Neuron (in vitro differentiated cells): ENCODE data around the gene POLR3E.

Experiments used
- H2AFZ ChIP-seq: one replicate; pipeline ENCODE4 v1.6.1; 2013; ENCODE audit warnings: low read depth, mild to moderate bottlenecking, inconsistent platforms, low read length, moderate library complexity
- H3K27me3 ChIP-seq: one replicate; pipeline ENCODE4 v1.6.1; 2013; ENCODE audit warnings: low read length; ENCODE audit not compliant: insufficient read depth
- H3K36me3 ChIP-seq: one replicate; pipeline ENCODE4 v1.6.1; 2013; ENCODE audit warnings: low read length; ENCODE audit not compliant: insufficient read depth
- H3K4me1 ChIP-seq: one replicate; pipeline ENCODE4 v1.6.1; 2013; ENCODE audit warnings: low read length; ENCODE audit not compliant: insufficient read depth
- H3K4me3 ChIP-seq: 2 replicates; pipeline ENCODE4 v1.5.1; 2013; ENCODE audit warnings: mild to moderate bottlenecking, low read length, moderate library complexity
- H3K9me3 ChIP-seq: one replicate; pipeline ENCODE4 v1.6.1; 2013; ENCODE audit warnings: low read length

POLR3E gene

DNA sequence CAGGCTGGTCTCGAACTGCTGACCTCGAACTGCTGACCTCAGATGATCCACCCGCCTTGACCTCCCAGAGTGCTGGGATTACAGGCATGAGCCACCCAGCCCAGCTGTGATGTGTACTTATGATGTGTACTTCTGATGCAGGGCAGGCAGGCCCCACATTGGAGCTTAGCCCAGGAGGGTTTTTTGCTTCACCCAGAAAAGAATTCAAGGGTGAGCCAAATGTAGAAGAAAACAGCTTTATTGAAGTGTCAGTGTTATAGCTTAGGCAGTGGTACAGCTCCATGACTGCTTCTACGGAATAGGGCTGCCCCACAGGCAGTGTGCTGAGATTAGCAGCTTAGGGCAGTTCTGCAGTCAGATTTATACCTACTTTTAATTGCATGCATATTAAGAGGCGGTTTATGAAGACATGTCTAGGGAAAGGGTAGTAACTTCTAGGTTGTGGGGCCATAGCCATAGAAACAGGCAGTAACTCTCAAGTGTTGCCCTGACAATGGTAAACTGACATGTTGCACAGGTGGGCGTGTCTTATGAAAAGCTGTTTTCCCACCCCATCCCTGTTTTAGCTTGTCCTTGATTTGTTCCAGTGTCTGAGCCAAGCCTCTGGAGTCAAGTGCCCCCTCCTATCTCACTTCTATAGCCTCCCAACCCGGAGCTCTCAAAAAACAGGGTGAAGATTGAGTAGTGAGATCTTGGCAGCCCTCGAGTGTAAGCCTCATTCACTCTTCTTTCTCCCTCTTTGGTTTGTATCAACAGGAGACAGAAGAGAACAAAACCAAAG is 24.1 kb upstream of the POLR3E start:
- peaks cover 6% of the 10 kb centered on the region for H3K36me3 ChIP-seq
- no peaks in the 10 kb centered on the region for H3K27me3 ChIP-seq
- H2AFZ ChIP-seq, result no peak overlapping the region

DNA sequence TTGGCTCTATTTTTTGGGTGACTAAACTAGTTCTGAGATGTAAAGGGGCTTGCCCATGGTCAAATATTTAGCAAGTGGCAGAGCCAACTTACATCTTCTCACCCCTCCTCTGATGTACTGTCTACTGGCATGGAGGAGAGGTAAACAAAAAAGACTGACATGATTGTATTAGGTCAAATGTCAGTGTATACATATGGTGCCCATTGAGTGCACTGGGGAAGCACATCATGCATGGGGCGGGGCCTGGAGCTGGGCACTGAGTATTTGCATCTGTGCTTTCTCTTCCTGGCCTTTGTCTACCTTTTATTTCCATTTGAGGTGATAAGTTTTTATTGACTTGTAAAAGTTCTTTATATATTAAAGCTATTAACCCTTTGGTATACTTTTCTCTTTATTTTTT is 22.3 kb upstream of the POLR3E start:
- H3K36me3 ChIP-seq, result peaks cover 3% of the 10 kb centered on the region
- H2AFZ ChIP-seq, result no peak overlapping the region

More for the DNA sequence above, 24.1 kb upstream of the POLR3E start:
- Histone ChIP-seq H3K9me3 (no peaks in the 10 kb centered on the region), H3K4me3 (no peak overlapping the region), H3K4me1 (no peaks in the 10 kb centered on the region)

DNA sequence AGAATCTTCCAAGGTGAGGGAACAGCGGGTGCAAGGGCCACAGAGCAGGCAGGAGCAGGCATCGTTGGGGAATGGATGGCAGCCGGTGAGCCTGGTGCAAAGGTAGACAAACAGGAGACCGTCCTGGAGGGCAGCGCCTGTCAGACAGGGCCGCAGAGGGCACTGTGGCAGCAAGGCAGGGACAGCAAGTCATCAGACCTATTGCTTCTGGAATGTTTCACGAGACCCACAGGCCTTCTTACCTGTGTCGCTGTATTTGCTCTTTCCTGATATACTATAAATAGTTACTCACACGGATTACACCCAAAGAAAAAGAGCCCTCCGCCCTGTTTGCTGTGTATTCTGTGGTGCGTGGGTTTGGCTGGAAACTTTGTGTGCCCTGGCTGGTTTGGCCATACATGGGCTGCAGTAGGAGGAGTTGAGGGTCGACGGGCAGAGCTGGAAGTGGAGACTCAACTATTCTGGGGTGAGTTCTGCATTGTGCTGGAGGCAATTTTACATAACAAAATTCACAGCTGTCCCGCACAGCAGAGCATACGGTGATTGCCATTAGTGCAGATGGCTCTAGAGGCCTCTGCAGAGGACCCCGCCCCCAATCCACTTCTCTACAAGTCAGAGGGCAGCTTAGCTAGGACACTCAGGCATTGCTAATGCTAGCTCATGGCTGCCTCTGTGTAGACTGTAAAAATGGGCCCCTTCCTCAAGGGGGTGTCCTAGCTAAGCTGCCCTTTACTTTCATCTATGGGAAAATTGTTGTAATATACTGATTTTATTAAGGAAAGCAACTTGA is 18.6 kb upstream of the POLR3E start:
- H3K9me3 ChIP-seq, result peaks cover 2% of the 10 kb centered on the region
- H3K27me3 ChIP-seq, result no peaks in the 10 kb centered on the region
- no peak overlapping the region for H3K4me3 ChIP-seq
- peaks cover 5% of the 10 kb centered on the region for H3K36me3 ChIP-seq
- H2AFZ ChIP-seq, result no peak overlapping the region
- H3K4me1 ChIP-seq, result no peaks in the 10 kb centered on the region

More for the DNA sequence above, 22.3 kb upstream of the POLR3E start:
- Histone ChIP-seq H3K4me1 (no peaks in the 10 kb centered on the region), H3K4me3 (no peak overlapping the region), H3K27me3 (no peaks in the 10 kb centered on the region), H3K9me3 (no peaks in the 10 kb centered on the region)

DNA sequence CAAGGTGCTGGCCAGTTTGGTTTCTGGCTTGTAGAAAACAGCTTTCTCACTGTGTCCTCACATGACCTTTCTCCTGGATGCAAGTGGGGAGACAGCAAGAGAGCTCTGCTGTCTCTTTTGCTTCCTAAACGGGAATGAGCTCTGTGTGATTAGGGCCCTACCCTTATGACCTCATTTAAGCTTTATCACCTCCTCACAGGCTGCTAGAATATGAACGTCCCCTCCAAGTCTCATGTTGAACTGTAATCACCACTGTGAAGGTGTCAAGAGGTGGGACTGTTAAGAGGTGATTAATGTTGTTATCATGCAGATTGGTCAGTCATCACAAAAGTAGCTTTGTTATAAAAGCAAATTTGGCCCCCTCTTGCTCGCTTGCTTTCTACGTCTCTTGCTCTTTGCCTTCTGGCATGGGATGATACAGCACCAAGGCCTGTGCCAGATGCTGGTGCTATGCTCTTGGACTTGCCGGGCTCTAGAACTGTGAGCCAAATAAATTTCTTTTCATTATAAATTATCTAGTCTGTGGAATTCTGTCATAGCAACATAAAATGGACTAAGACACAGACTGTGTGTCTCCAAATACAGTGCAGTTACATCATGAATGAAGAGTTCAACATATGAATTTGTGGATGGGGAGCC is 14.8 kb upstream of the POLR3E start:
- Histone ChIP-seq H3K9me3 (peaks cover 2% of the 10 kb centered on the region), H3K4me3 (no peak overlapping the region), H3K4me1 (peaks cover 3% of the 10 kb centered on the region), H3K27me3 (no peaks in the 10 kb centered on the region), H3K36me3 (peaks cover 5% of the 10 kb centered on the region), H2AFZ (no peak overlapping the region)

DNA sequence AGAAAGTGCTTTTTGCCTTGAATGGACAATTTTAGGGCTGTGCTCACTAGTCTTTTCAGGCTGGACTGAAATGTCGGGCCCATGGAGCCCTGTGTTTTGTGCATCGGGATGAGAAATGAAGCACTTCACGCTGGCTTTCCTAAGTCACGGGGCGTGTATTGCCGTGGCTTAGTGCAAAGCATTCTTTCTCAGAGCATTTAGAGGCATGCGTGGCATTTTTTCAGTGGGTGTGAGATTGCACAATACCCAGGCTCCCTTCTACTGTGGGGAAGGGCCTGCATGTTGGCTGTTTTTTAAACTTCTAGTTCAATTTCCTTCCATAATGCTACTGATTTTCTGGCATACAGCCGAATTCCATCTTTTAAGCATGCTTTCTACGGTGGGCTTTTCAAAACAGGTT is 12.6 kb upstream of the POLR3E start:
- H3K9me3 ChIP-seq, result peaks cover 2% of the 10 kb centered on the region
- H3K36me3 ChIP-seq, result peaks cover 5% of the 10 kb centered on the region
- H2AFZ ChIP-seq, result no peak overlapping the region
- peaks cover 3% of the 10 kb centered on the region for H3K4me1 ChIP-seq
- no peak overlapping the region for H3K4me3 ChIP-seq
- no peaks in the 10 kb centered on the region for H3K27me3 ChIP-seq

DNA sequence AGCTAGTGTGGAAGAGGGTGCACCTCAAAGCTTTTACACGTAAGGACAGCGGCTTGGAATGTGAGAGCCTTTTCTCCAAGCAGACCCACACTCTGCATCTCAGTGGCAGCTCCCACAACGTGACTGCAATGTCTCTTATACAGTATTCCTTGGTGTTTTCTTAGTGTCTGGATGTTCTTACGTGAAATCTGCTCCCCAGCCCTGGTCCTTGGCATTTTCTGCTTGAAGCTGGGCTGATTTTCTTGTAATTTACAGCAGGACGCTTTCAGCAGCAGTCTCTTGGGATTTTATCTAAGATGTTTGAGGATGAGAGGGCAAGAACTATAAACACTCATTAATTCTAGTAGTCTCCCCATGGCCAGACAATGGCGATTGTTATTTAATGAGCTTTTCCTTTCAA is 12.1 kb upstream of the POLR3E start:
- no peak overlapping the region for H2AFZ ChIP-seq
- H3K4me1 ChIP-seq, result peaks cover 3% of the 10 kb centered on the region

DNA sequence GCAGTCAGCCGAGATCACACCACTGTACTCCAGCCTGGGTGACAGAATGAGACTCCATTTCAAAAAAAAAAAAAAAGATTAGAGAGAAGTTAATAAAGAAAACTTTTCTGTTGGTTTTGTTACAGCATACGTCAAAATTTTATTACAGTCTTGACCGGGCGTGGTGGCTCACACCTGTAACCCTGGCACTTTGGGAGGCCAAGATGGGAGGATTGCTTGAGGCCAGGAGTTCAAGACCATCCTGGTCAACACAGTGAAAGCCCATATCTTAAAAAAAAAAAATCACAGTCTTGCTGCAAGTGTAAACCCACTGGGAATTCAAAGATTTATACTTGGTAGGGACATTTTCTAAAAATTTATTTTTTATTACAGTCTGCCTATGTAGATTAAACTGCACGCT is 6.2 kb upstream of the POLR3E start:
- Histone ChIP-seq H3K27me3 (no peaks in the 10 kb centered on the region), H3K4me3 (no peak overlapping the region), H2AFZ (no peak overlapping the region), H3K4me1 (peaks cover 4% of the 10 kb centered on the region), H3K9me3 (no peaks in the 10 kb centered on the region), H3K36me3 (no peaks in the 10 kb centered on the region)

More for the DNA sequence above, 12.1 kb upstream of the POLR3E start:
- H3K27me3 ChIP-seq, result no peaks in the 10 kb centered on the region
- peaks cover 5% of the 10 kb centered on the region for H3K36me3 ChIP-seq
- H3K4me3 ChIP-seq, result no peak overlapping the region
- H3K9me3 ChIP-seq, result peaks cover 2% of the 10 kb centered on the region

DNA sequence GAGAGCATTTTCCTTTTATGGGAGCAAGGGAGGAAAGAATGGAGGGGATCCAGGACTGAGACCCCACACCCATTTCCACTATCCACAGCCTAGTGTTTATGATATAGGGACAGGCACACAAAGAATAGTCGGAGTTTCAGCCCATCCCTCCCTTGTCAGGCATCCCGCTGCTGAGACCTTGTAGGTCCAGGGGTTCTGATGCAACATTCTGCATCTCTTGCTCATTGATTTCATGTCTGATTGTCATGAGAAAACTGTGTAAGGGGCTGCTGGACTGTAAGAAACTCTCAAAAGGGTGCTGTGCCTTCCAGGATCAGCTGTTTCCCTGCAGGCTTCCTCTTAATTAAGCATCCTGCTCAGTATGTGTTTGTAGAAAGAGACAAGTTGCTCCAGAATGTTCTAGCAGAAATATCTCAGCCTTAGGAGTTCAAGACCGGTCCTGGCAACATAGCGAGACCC is 5.3 kb upstream of the POLR3E start:
- H3K27me3 ChIP-seq, result no peaks in the 10 kb centered on the region
- H2AFZ ChIP-seq, result no peak overlapping the region
- H3K4me1 ChIP-seq, result peaks cover 4% of the 10 kb centered on the region
- H3K9me3 ChIP-seq, result no peaks in the 10 kb centered on the region
- H3K36me3 ChIP-seq, result no peaks in the 10 kb centered on the region
- H3K4me3 ChIP-seq, result no peak overlapping the region

DNA sequence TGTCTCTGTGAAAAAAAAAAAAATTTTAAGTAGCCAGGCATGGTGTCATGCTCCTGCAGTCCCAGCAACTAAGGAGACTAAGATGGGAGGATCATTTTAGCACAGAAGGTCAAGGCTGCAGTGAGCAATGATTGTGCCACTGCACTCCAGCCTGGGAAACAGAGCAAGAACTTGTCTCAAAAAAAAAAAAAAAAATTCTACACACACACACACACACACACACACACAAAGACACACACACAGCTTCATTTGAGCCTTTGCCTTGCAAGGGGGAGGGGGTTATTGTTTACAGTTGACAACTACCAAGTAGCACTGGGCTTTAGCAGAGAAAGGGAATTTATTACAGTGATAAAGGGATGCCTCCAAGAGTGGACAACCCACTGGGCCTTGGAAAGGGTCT is 4.9 kb upstream of the POLR3E start:
- H3K9me3 ChIP-seq, result no peaks in the 10 kb centered on the region
- H2AFZ ChIP-seq, result no peak overlapping the region
- no peak overlapping the region for H3K4me3 ChIP-seq
- H3K4me1 ChIP-seq, result peaks cover 4% of the 10 kb centered on the region
- no peaks in the 10 kb centered on the region for H3K27me3 ChIP-seq
- H3K36me3 ChIP-seq, result no peaks in the 10 kb centered on the region

DNA sequence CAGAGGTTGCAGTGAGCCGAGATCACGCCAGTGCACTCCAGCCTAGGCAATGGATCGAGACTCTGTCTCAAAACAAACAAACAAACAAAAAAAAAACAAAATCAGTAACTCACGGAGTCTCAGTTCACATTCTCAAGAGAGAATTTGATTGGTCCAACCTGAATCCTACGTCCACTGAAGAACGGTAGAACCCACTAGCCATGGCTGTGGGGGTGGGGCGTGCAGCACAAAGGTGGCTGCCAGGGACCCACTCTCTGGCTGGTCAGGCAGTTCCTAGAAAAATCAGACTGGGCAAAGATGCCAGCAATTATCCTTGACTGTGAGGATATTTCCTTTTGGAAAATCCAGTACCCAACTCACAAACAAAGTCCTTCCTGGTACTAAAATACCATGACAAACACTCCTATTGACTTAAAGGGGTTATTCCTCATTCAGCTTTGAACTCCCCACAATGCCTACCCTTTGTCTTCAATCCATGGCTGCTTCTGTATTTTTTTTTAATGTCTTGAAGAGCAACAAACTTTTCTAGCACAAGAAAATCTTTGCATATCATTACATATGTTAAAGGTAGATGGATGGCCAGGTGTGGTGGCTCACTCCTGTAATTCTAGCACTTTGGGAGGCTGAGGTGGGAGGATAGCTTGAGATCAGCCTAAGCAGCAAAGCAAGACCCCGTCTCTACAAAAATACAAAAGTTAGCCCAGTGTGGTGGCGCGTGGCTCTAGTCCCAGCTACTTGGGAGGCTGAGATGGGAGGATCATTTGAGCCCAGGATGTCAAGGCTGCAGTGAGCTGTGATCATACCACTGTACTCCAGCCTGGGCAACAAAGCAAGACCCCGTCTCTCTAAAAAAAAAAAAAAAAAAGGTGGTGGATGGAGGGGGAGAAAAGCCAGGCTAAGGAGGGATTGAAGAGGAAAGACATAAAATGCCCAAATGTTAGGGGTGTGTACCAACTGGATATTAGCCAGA is 3.8 kb upstream of the POLR3E start:
- Histone ChIP-seq H2AFZ (no peak overlapping the region), H3K36me3 (no peaks in the 10 kb centered on the region), H3K27me3 (no peaks in the 10 kb centered on the region), H3K4me3 (no peak overlapping the region), H3K9me3 (no peaks in the 10 kb centered on the region), H3K4me1 (peaks cover 4% of the 10 kb centered on the region)

DNA sequence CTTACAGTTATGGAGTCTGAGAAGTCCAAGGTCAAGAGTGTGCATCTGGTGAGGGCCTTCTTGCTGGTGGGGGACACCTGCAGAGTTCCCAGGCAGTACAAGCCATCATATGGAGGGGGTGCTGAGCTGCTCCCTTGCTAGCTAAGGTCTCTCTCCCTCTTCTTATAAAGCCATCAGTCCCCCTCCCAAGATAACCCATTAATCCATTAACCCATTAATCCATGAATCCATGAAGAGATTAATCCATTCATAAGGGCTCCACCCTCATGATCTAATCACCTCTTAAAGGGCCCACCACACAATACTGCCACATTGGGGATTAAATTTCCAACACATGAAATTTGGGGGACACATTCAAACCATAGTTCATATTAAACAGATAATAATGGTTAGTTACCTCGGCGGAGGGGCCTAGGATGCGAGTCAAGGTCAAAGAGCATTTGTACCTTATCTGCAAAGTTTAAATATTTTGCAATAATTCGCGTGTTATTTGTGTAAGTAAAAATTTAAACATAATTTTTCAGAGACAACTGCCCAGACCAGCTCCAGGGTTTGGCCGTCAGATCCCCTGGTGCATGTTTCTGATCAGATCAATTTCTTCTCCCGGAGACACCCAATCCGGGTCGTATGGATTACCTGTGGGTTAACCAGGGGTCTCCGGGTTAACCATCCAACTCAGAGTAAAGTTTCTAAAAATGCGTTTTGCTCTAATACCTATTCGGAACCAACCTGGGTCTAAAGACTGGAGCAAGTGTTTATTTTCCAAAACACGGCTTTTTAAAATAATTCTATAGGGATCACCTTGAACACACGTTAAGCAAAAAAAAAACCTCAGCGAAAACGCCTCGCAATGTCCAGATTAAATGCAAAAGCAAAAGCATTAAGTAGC is 740 bp upstream of the POLR3E start:
- H3K4me3 ChIP-seq, result peak overlapping the region; percentile 75

More for the DNA sequence above, 740 bp upstream of the POLR3E start:
- H3K36me3 ChIP-seq, result no peaks in the 10 kb centered on the region
- peaks cover 4% of the 10 kb centered on the region for H3K4me1 ChIP-seq
- H3K27me3 ChIP-seq, result no peaks in the 10 kb centered on the region
- peak overlapping the region; percentile 89 for H2AFZ ChIP-seq
- no peaks in the 10 kb centered on the region for H3K9me3 ChIP-seq
